GM03348 (cell line): ENCODE measurements around the gene ZNF614.
"Not testable (repeated sequence)": the region's sequence is repeated elsewhere in the genome, so short reads cannot be mapped to it uniquely, and the experiment has no call there.

Experiments
- DNase-seq: peaks from one replicate; pipeline ENCODE4 v3.0.0; 2012; ENCODE audit warnings: low spot score

The ZNF614 gene

DNA sequence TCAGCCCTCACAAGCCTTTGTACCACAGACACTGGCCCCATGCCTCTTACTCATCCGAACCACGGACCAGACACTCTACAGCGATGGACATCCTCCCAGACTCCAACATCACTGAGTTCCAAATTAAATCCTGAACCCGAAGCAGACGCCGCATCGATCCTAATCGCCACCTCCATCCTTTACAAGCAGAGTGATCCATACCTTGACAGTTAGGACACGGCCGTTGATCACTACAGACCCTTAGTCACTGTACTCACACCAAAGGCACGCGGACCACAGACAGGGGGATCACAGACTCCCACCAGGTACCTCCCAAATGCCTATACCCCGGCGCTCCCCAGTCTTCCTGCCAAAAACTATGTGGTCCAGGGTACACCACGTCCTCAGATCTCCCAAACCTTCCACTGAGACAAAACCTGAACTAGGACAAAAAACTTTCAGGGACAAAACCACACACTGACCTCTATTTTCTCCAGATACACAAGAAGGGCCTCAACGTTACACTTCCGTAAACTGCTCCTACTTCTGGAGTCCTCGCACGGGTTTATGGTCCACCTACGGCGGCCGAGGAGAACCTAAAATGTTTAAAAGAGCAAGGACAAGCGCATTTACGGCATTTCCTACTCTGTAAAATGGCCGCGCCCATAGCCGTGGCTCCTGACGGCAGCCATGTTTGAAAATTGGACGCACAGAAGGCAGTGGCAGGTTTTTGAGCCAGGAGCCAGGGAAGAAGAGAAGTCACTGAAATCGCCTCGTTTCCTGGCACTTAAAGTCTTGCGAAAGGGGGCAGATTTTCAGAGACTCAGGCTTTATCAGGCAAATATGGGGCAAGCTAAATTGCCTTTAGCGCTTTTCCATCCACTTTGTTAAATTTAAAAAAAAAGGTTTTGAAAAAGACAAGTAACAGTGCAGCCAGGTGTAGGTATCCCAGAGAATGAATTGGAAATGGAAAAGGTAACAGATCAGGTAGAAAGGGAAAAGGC is 41.6 kb downstream of the ZNF614 start, which contains the start of gene ZNF350:
TSS of gene ZNF350 (minus strand) at position 532 of the 983 bp plus-strand sequence. CDS start 12,480 bp downstream, outside the sequence.
- peak; percentile 91 for DNase-seq

DNA sequence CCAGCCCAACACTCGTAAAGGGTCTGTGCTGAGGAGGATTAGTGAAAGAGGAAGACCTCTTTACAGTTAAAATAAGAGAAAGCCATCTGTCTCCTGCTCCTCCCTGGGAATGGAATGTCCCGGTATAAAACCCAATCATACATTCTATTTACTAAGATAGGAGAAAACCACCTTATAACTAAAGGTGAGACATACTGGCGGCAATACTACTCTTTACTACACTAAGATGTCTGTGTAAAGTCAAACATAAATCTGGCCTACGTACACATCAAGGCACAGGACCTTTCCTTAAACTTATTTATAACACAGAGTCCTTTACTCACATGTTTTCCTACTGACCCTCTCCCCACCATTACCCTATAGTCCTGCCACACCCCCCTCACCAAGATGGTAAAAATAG is 44.8 kb downstream of the ZNF614 start:
- DNase-seq: no peak

DNA sequence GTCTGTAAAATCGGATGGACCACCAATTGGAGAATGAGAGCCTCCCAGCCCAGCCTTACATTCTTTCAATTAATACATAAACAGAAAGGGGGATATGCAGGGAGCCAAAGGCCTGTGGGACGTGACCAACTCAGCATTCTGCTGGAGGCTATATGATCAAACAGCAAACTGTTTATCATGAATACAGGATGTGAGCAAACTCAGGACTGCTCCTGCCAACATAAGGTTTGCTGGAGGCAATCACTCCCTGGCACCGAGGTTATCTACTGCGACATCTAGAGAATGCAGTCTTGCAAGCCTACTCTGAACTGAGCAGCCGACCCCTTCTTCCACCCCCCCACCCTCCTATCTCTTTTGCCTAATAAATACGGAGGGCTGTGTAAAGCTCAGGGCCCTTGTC is 47.3 kb downstream of the ZNF614 start:
- not testable (repeated sequence) for DNase-seq

- DNase-seq: no peak
Observed at GRCh38 chr19:51980116-51980736, 48.0 kb downstream of the ZNF614 start.

DNA sequence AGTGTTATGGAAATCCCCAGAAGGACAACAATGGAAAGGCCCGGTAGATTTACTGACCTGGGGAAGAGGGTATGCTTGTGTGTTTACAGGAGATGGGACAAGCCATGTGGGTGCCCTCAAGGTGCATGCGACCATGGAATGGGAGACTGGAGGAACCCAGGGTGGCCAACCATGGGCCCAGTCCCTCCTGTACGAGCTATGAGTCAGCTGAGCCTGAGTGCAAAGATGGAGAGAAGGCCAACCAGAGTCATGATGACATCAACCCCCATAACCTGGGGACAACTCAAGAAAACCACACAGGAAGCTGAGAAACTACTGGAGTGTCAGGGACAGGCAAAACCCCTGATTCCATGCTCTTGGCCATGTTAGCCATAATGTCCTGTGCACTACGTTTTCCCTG is 49.3 kb downstream of the ZNF614 start:
- DNase-seq: no peak

- no peak for DNase-seq
Observed at GRCh38 chr19:51977346-51977745, 50.8 kb downstream of the ZNF614 start.

- DNase-seq: no peak
Observed at GRCh38 chr19:51976852-51977251, 51.3 kb downstream of the ZNF614 start.

- DNase-seq: not testable (repeated sequence)
Observed at GRCh38 chr19:51975787-51976186, 52.4 kb downstream of the ZNF614 start.

- DNase-seq: no peak
Observed at GRCh38 chr19:51971624-51972023, 56.6 kb downstream of the ZNF614 start.

GRCh38 chr19:51970718-51971117 is 57.5 kb downstream of the ZNF614 start:
- no peak for DNase-seq

GRCh38 chr19:51965583-51965982 is 62.6 kb downstream of the ZNF614 start:
- no peak for DNase-seq
